HG03575 (cell line): ENCODE data around the gene SLC6A6.

Experiments used
- ATAC-seq: cut with Tn5 transposase; IDR thresholded peaks from one replicate; pipeline ENCODE4 v1.9.1; 2021; ENCODE audit not compliant: unreplicated experiment, insufficient number of reproducible peaks, low FRiP score; ENCODE audit errors: extremely low read depth

The SLC6A6 gene

GRCh38 chr3:14473411-14473891, 71.0 kb downstream of the SLC6A6 start:
- ATAC-seq = no peak

- no peak for ATAC-seq
Observed at GRCh38 chr3:14474363-14475081, 72.1 kb downstream of the SLC6A6 start.

DNA sequence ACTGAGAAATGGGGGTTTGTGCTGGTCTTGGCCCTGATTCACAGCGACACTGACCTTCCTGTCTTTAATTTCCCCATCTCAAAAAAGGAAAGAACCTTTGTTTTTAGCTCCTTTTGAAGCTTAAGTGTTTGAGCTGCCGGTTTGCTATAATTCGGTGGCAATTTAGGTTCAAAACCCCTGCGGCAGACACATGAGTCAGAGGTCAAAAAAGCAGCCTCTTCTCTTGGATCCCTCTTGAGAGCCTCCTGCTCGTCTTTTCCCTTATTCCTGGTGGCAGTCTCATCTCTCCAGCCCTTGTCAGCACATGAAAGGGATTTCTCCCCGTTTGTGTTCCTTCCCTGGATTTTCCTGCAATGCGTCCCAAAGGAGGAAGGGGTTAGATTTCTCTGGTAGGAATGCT, 73.2 kb downstream of the SLC6A6 start:
- ATAC-seq = no peak

- ATAC-seq = no peak
Observed at GRCh38 chr3:14476583-14477265, 74.3 kb downstream of the SLC6A6 start.

GRCh38 chr3:14477311-14477935, 75.0 kb downstream of the SLC6A6 start:
- no peak for ATAC-seq

- no peak for ATAC-seq
Observed at GRCh38 chr3:14478956-14479550, 76.6 kb downstream of the SLC6A6 start.

DNA sequence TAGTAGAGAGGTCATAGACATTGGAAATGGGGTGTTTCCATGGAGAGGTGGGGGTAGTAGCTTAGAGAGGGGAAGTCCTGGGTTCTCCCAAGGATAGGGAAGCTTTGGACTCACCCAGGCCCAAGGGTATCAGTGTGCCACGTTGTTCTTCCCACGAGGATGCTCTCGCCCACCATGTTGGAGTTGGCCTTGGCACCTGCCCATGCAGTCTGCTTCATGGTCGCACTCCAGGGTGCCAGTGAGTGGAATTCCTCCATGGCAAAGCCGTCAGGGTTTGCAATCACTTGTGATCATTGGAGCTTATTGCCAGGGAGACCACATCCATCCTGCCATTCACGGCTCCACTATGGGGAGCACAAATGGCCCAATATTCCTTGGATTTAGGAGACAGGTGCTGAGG, 77.2 kb downstream of the SLC6A6 start:
- no peak for ATAC-seq

DNA sequence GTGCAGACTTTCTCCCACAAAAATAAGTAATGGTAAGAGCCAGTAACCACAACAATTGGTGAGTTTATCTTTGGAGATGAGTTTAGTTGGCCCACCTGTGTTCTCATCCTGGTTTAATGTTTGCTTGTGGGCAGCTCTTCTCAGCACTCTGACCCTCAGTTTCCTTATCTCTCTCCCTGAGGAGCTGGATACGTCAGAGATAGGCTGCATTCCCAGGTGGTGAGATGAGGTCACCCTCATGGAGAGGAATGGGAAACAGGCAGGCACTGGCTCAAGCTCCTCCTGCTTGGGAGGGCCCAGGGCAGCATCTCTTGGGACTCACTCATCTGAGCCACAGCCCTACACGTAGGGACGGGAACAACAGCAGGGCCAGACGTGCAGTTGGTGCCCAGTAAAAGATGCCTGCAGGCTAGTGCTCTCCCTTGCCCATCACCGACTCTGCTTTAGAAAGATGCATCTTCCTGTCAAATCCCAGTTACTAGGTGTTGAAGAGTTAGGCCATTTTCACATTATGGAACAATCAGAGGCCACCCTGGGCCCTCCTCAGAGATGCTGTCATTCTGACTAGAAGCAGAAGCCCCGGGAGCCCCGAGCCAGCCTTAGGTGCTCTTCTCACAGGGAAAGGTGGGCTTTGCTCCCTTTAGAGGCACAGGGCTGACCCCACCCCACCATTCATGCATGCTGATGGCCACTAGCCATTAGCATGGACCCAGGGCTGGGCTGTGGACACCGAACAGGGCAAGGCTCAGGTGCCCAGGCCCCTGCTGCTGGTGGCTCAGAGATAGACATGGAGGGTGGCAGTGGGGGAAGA, 78.0 kb downstream of the SLC6A6 start:
- no peak for ATAC-seq

DNA sequence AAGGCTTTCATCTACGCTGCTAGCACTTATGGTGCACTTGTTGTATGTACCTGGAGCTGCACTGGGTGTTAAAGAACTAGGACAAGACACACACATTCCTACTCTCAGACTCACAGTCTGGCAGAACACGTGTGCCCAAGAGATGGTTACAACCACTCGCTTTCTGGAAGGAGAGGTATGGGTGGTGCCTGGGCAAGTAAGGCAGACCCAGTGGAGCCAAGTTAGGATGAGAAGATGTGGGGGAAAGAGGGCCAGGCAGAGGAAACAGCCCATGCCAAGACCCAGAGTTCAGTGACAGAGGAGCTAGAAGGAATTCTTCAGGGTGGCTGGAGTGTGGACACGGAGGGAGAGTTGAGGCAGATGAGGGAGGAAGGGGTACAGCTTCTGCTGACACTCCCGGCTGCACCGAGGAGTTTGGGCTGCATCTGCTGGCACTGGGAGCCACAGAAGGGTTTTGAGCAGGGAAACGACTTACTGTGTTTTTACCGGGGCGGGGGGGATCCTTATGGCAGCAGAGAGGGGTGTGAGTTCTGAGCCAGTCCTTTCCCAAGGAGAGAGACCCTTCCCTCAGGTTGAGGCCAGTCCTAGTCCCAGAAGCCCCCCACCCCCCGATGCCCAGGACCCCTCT, 78.7 kb downstream of the SLC6A6 start:
- no peak for ATAC-seq

GRCh38 chr3:14481646-14482036, 79.2 kb downstream of the SLC6A6 start:
- ATAC-seq = no peak

DNA sequence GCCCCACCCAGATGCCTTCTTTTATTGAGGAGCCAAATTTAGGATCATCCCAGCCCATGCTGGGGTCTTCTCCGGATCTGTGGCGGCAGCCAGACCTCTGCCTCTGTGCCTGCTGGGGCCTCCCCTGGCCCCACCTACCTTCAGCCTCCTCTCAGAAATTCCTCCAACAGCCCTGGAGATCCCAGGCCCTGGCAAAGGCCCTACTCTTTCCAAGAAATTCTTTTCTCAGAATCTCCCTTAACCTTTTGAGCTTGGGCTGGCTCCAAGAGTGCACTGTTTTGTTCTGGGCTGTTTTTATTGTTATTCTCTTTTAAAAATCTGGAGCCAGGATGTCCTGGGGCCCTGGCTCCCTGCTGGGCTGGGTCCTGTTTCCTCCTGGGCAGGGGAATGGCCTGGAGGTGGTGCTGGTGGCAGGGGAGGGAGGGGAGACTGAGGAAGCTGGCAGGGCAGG, 79.9 kb downstream of the SLC6A6 start:
- no peak for ATAC-seq

DNA sequence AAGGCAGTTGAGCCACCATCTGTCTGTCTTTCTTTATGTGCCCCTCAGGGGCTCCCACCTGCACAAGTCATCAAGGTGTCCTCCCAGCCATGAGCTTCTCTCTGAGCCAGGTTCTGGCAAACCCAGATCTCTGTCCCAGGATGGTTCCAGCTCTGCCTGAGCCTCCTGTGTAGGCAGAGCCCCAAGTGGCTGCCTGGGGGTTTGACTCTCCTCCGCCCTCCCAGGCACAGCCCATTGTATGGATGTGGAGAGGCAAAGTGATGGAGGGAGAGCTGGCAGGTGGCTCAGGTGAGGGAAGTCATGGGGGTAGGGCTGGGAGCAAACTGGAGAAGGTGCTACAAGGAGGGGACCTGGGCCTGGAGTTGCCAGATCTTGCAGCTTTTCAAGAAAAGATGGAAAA, 80.9 kb downstream of the SLC6A6 start:
- no peak for ATAC-seq

DNA sequence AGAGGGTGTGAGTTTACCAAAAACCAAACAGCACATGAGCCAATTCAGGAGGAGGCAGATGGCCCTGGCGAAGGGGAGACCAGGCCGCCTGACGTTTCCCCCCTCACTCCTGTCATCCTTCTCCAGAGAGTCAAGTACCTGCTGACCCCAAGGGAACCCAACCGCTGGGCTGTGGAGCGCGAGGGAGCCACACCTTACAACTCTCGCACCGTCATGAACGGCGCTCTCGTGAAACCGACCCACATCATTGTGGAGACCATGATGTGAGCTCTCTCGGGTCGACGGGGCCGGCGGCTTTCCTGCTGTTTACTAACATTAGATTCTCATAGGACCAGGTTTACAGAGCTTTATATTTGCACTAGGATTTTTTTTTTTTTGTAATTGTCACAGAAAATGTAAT, 82.3 kb downstream of the SLC6A6 start:
- ATAC-seq = no peak

DNA sequence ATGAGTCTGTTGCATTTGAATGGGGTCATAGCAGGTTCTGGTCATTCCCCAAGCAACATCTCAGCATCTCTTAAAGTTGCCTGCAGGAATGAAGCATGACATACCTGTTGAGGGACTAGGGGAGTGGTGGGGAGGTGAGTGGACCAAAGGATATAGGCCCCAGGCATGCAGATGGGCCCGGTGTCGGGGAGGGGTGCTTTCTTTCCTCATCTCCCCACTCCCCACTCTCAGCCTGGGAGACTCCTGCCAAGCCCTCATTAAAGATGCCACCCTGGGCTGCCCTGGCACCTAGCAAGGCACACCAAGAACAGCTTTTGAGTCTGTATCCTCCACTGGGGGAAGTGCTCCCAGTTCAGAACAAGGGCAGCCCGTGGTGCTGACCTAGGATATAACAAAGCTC, 83.6 kb downstream of the SLC6A6 start:
- ATAC-seq = no peak

DNA sequence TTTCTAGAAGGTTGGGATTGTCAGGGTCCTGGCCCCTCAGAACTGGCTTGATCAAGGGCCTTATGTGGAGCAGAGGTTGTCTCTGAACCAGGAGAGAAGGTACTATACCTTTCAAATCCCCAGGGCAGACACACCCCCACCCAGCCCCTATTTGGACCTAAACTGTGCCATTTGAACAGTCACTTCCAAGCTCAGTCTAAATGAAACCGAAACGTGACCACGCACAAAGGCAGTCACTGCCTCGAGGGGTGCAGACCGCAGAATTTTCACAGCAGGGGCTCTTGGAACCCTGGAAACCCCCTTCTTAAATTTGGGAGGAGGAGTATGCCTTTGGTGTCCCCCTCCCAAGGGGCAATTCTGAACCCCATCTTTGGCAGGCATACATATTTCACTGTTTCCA, 84.1 kb downstream of the SLC6A6 start:
- ATAC-seq = no peak

DNA sequence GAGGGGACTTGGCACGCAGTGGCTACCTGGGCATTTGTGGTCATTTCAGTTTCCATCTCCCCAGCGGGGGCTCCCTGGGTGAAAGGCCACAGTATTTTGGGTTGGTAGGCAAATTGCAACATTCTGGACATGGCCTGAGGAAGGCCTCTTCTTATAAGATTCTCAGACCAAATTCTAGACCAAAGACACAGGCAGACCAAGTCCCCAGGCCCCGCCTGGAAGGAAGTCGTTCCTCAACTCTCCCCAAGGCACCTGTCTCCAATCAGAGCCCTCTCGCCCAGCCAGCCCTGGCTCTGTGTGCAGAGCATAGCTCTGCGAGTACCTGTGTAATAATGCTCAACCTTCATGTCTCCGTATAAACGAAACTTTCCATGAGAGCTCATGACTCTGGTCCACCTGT, 84.7 kb downstream of the SLC6A6 start:
- no peak for ATAC-seq

DNA sequence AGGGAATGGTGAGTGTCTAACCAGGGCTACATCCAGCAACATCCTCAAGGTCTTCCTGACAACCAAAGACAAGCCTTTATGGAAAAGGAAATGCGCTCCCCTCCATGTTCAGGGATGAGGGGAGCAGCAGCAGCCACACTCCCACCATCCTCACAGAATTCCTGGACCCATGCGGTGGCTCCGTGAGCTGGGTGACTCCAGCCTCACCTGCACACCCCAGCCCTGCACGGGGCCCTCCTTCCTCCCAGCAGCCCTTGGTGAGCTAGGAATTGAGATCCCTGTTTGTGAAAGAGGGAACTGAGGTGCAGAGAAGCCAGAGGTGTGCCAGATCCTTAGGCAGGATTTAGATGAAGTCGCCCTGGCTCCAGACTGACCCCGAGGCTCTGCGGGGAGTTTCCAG, 85.4 kb downstream of the SLC6A6 start:
- ATAC-seq = no peak

DNA sequence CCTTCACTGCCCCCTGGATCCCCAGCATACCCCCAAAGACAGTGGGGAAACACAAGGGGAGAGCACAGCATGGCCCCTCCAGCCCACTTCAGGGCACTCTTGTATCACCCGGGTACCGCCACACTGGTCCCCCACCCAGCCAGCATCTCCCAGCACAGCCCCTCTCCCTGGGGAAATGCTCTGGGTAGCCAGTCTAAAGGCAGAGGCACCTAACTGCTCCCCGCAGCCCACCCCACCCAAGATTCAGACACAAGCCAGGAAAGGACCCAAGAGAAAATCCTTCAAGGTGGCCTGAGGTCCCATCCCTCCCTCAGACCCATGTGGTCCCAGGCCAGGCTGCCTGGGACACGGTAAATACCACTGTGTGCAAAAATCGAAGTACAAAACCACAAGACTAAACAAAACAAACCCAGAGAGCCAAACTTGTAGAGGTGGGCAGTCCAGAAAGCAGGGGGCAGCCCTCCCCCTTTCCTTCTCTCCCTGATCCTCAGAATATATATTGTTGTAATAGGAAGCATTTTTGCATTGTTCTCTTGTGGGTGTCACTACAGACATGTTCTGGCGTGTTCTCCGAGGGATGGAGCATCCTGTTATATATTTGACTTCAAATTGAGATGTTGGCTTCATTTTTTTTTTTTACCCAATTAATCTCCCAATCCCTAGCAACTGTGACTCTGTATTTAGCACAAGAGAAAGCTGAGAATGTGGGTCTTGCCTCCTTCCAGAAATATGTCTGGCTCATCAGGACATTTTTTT, 86.1 kb downstream of the SLC6A6 start:
- no peak for ATAC-seq
